A673 (cell line): ENCODE results near the gene MLPH.

Experiments
- CTCF ChIP-seq: fragments of 300-800, 200-600 bp; sonication (generic); conservative IDR thresholded peaks from 2 replicates; pipeline ENCODE4 v1.5.1; 2017; ENCODE audit warnings: low read depth, mild to moderate bottlenecking, antibody characterized with exemption, low read length, moderate library complexity, mixed read lengths
- EZH2 ChIP-seq: fragments of 200-600 bp; sonication (generic); IDR thresholded peaks from 2 replicates; pipeline ENCODE4 v1.6.1; 2017; ENCODE audit warnings: borderline replicate concordance, low read depth, mild to moderate bottlenecking, mixed read lengths, antibody characterized with exemption, low read length; ENCODE audit not compliant: poor library complexity, severe bottlenecking

- peak; percentile 31; the same call in 1 of the 2 replicates for TF ChIP-seq CTCF
- no peak for TF ChIP-seq EZH2
These were observed 15.4 kb upstream of the MLPH start for GRCh38 chr2:237471438-237472186.
